Epidermal melanocyte (primary cell): ENCODE data around the gene AMPD1.

Experiments
- DNase-seq: peaks from one replicate; pipeline ENCODE4 v3.0.0; 2011; ENCODE audit warnings: low spot score; ENCODE audit not compliant: insufficient read length

Gene AMPD1

GRCh38 chr1:114641377-114641776 is 54.0 kb downstream of the AMPD1 start:
- no peak for DNase-seq

GRCh38 chr1:114638910-114639309 is 56.4 kb downstream of the AMPD1 start:
- no peak for DNase-seq

GRCh38 chr1:114632427-114632826 is 62.9 kb downstream of the AMPD1 start:
- DNase-seq, result no peak

GRCh38 chr1:114627107-114627506 is 68.2 kb downstream of the AMPD1 start:
- no peak for DNase-seq

GRCh38 chr1:114623364-114623763 is 72.0 kb downstream of the AMPD1 start:
- no peak for DNase-seq
